Measurements from ENCODE around the gene ZYG11B.

DNA sequence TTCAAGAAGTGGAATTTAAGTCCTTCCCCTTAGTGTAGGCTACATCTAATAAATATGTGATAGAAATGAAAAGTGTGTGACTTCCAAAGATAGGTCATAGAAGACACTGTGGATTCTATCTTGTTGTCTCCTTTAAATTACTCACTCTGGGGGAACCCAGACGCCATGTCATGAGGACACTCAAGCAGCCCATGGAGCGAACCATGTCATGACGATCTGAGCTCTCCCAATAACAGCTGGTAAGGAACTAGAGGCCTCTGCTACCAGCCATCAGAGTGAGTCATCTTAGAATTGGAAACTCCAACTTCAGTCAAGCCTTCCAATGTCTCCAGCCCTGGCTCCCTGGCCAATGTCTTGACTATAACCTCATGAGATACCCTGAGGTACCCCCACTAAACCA lies 34.4 kb upstream of the ZYG11B start:
- no peak for TF ChIP-seq TAF1 (IDR thresholded peaks at IDR 0.05; ENCODE audit: borderline replicate concordance, insufficient read depth, low read length)
- no peak for TF ChIP-seq POLR2AphosphoS5 (IDR thresholded peaks at IDR 0.05; ENCODE audit: low read depth, low read length)
- no peak for TF ChIP-seq FOXP2 (optimal IDR thresholded peaks at IDR 0.05; ENCODE audit: borderline replicate concordance, extremely low read depth, extremely low read length, insufficient read depth)
- no peak for TF ChIP-seq SIN3A (IDR thresholded peaks at IDR 0.05; ENCODE audit: borderline replicate concordance, insufficient read depth, low read length)

Data from PFSK-1 (cell line).